SK-N-MC (cell line): ENCODE results near the gene FAM221B.

Experiments
- EZH2 ChIP-seq: fragments of 200-600 bp; sonication (generic); IDR thresholded peaks from one replicate; pipeline ENCODE4 v1.6.1; 2017; ENCODE audit warnings: antibody characterized with exemption
- POLR2AphosphoS5 ChIP-seq: IDR thresholded peaks from 2 replicates; pipeline ENCODE4 v1.6.1; 2012; ENCODE audit warnings: mild to moderate bottlenecking, low read depth, low read length, borderline replicate concordance

GRCh38 chr9:35840881-35841644, 12.5 kb upstream of the FAM221B start:
- TF ChIP-seq EZH2 = no peak
- TF ChIP-seq POLR2AphosphoS5 = no peak
